ENCODE measurements around the gene PCYT1B. TPM values are rescaled to one million over a fixed set of nuclear protein-coding genes. Genes with fewer than 3 reads are reported as not detected.
"Not testable (repeated sequence)": the region's sequence is repeated elsewhere in the genome, so short reads cannot be mapped to it uniquely, and the experiment has no call there.

PCYT1B gene
- total RNA-seq, 1 experiment from 2014 or later, result 0.40 TPM

- DNase-seq (ENCODE audit: extremely low read depth, low read depth), result no peak
Observed at GRCh38 chrX:24646745-24647182, 383 bp downstream of the PCYT1B start.

GRCh38 chrX:24646006-24646405 is 1.1 kb downstream of the PCYT1B start:
- DNase-seq (ENCODE audit: extremely low read depth, low read depth), result no peak

- DNase-seq (ENCODE audit: extremely low read depth, low read depth), result peak; percentile 39
Observed at GRCh38 chrX:24643116-24643515, 4.0 kb downstream of the PCYT1B start.

GRCh38 chrX:24629701-24630100 is 17.4 kb downstream of the PCYT1B start:
- no peak for DNase-seq (ENCODE audit: extremely low read depth, low read depth)

- DNase-seq (ENCODE audit: extremely low read depth, low read depth), result no peak
Observed at GRCh38 chrX:24619647-24620046, 27.5 kb downstream of the PCYT1B start.

GRCh38 chrX:24610516-24610915 is 36.6 kb downstream of the PCYT1B start:
- no peak for DNase-seq (ENCODE audit: extremely low read depth, low read depth)

GRCh38 chrX:24607616-24608015 is 39.5 kb downstream of the PCYT1B start:
- no peak for DNase-seq (ENCODE audit: extremely low read depth, low read depth)

GRCh38 chrX:24605941-24606340 is 41.2 kb downstream of the PCYT1B start:
- not testable (repeated sequence) for DNase-seq (ENCODE audit: extremely low read depth, low read depth)

GRCh38 chrX:24603191-24603590 is 44.0 kb downstream of the PCYT1B start:
- DNase-seq (ENCODE audit: extremely low read depth, low read depth), result no peak

- DNase-seq (ENCODE audit: extremely low read depth, low read depth), result no peak
Observed at GRCh38 chrX:24601858-24602257, 45.3 kb downstream of the PCYT1B start.

GRCh38 chrX:24594501-24594900 is 52.6 kb downstream of the PCYT1B start:
- DNase-seq (ENCODE audit: extremely low read depth, low read depth), result no peak

- DNase-seq (ENCODE audit: extremely low read depth, low read depth), result no peak
Observed at GRCh38 chrX:24590111-24590510, 57.0 kb downstream of the PCYT1B start.

GRCh38 chrX:24577091-24577490 is 70.1 kb downstream of the PCYT1B start:
- no peak for DNase-seq (ENCODE audit: extremely low read depth, low read depth)

- DNase-seq (ENCODE audit: extremely low read depth, low read depth), result no peak
Observed at GRCh38 chrX:24575496-24575895, 71.7 kb downstream of the PCYT1B start.

- no peak for DNase-seq (ENCODE audit: extremely low read depth, low read depth)
Observed at GRCh38 chrX:24574743-24575142, 72.4 kb downstream of the PCYT1B start.

- DNase-seq (ENCODE audit: extremely low read depth, low read depth), result no peak
Observed at GRCh38 chrX:24567169-24567568, 80.0 kb downstream of the PCYT1B start.

GRCh38 chrX:24566240-24566639 is 80.9 kb downstream of the PCYT1B start:
- DNase-seq (ENCODE audit: extremely low read depth, low read depth), result no peak

- no peak for DNase-seq (ENCODE audit: extremely low read depth, low read depth)
Observed at GRCh38 chrX:24563291-24564010, 83.7 kb downstream of the PCYT1B start.

- no peak for DNase-seq (ENCODE audit: extremely low read depth, low read depth)
Observed at GRCh38 chrX:24561121-24561520, 86.0 kb downstream of the PCYT1B start.

- DNase-seq (ENCODE audit: extremely low read depth, low read depth), result no peak
Observed at GRCh38 chrX:24553011-24553410, 94.1 kb downstream of the PCYT1B start.

- no peak for DNase-seq (ENCODE audit: extremely low read depth, low read depth)
Observed at GRCh38 chrX:24550166-24550565, 97.0 kb downstream of the PCYT1B start.

- DNase-seq (ENCODE audit: extremely low read depth, low read depth), result no peak
Observed at GRCh38 chrX:24547961-24548360, 99.2 kb downstream of the PCYT1B start.

GRCh38 chrX:24542756-24543155 is 104.4 kb downstream of the PCYT1B start:
- DNase-seq (ENCODE audit: extremely low read depth, low read depth), result no peak
